A549 (cell line): ENCODE measurements around the gene THEM4. TPM values are rescaled to one million over a fixed set of nuclear protein-coding genes. Genes with fewer than 3 reads are reported as not detected.
A peak's percentile ranks its signal among the peaks of the same experiment; 100 is the strongest.

Experiments
- ATAC-seq, 2 experiments: fragments of 200-7000 bp in 1 of 2; fragments of >200 bp in 1 of 2; cut with Nextera tagmentation in 1 of 2; cut with Tn5 transposase in 1 of 2; 3 replicates each; pipeline versions ENCODE4 v1.8.0 to v1.9.1; 2018 to 2020; ENCODE audit warnings: mild to moderate bottlenecking in 1 of 2, moderate library complexity in 1 of 2
- CTCF ChIA-PET: fragments of 300-600 bp; sonication (Branson Sonifier 250); formaldehyde crosslinking; extraction: SDS; loops from one replicate; lab custom pipeline; 2021; ENCODE audit warnings: antibody characterized with exemption, inconsistent platforms; lab: Yijun Ruan, JAX
- POLR2A ChIA-PET: fragments of 350-600 bp; formaldehyde crosslinking; extraction: SDS; loops from one replicate; lab custom pipeline; 2021; ENCODE audit warnings: antibody characterized with exemption, inconsistent platforms; lab: Yijun Ruan, JAX
- DNase-seq, 2 experiments: peaks; one replicate each; pipeline versions ENCODE4 v3.0.0 to v3.0.0-alpha.2; 2011 to 2016; ENCODE audit warnings: low read depth in 1 of 2, low spot score in 1 of 2
- FAIRE-seq: peaks from 2 replicates; lab custom pipeline; 2011; peaks lifted over from hg19 to GRCh38; lab: Jason Lieb, UNC
- H3K27ac ChIP-seq, 2 experiments: fragments of >200 bp; sonication (Bioruptor Twin); formaldehyde crosslinking; 3 replicates each; pipeline ENCODE4 v1.5.1; 2016 to 2017
- H3K4me1 ChIP-seq: fragments of >200 bp; sonication (Bioruptor Twin); formaldehyde crosslinking; 3 replicates; pipeline ENCODE4 v1.6.1; 2016
- H3K4me2 ChIP-seq: fragments of >200 bp; sonication (Bioruptor Twin); formaldehyde crosslinking; 3 replicates; pipeline ENCODE4 v1.6.1; 2016
- H3K4me3 ChIP-seq: fragments of >200 bp; sonication (Bioruptor Twin); formaldehyde crosslinking; 3 replicates; pipeline ENCODE4 v1.5.1; 2016
- H3K9me3 ChIP-seq: fragments of >200 bp; sonication (Bioruptor Twin); formaldehyde crosslinking; 3 replicates; pipeline ENCODE4 v1.6.1; 2016
- BHLHE40 ChIP-seq: IDR thresholded peaks from 2 replicates; pipeline ENCODE4 v1.6.1; 2012; ENCODE audit warnings: low read depth, low read length, inconsistent platforms
- E2F6 ChIP-seq: IDR thresholded peaks from 2 replicates; pipeline ENCODE4 v1.6.1; 2012; ENCODE audit warnings: low read depth, borderline replicate concordance
- EHF ChIP-seq: fragments of 250-450 bp; sonication (Bioruptor Pico); IDR thresholded peaks from 2 replicates; pipeline ENCODE4 v1.5.0; 2020; ENCODE audit warnings: mild to moderate bottlenecking
- EP300 ChIP-seq, 2 experiments: fragments of >200 bp; sonication (Bioruptor Twin); formaldehyde crosslinking; IDR thresholded peaks; 2 replicates in 1 of 2; 3 replicates in 1 of 2; pipeline ENCODE4 v1.6.1; 2016 to 2017
- FOSL2 ChIP-seq, 2 experiments: fragments of 450-650 bp in 1 of 2; fragments of >200 bp in 1 of 2; sonication (Bioruptor Twin) in 1 of 2; formaldehyde crosslinking; IDR thresholded peaks; 2 replicates each; pipeline versions ENCODE4 v1.5.0 to v1.6.1; 2016 to 2020; ENCODE audit warnings: mild to moderate bottlenecking in 1 of 2, moderate library complexity in 1 of 2
- FOXS1 ChIP-seq: fragments of 250-450 bp; sonication (Bioruptor Pico); IDR thresholded peaks from 2 replicates; pipeline ENCODE4 v1.5.0; 2020; ENCODE audit warnings: mild to moderate bottlenecking, moderate library complexity
- HEYL ChIP-seq: fragments of 250-450 bp; sonication (Bioruptor Pico); IDR thresholded peaks from 2 replicates; pipeline ENCODE4 v1.8.0; 2021; ENCODE audit warnings: mild to moderate bottlenecking, moderate library complexity
- HOXB13 ChIP-seq: fragments of 250-450 bp; sonication (Bioruptor Pico); IDR thresholded peaks from 2 replicates; pipeline ENCODE4 v1.5.0; 2020; ENCODE audit warnings: low read depth, mild to moderate bottlenecking, moderate library complexity
- KDM1A ChIP-seq: fragments of 200-600 bp; sonication (generic); IDR thresholded peaks from 2 replicates; pipeline ENCODE4 v1.6.1; 2016; ENCODE audit warnings: low read depth, mild to moderate bottlenecking
- KDM5A ChIP-seq: fragments of 200-600 bp; sonication (generic); IDR thresholded peaks from 2 replicates; pipeline ENCODE4 v1.6.1; 2016; ENCODE audit warnings: antibody characterized with exemption, mild to moderate bottlenecking
- RAD21 ChIP-seq, 2 experiments: fragments of >200 bp in 1 of 2; sonication (Bioruptor Twin) in 1 of 2; formaldehyde crosslinking in 1 of 2; IDR thresholded peaks in 1 of 2; conservative IDR thresholded peaks in 1 of 2; 2 replicates in 1 of 2; 3 replicates in 1 of 2; pipeline ENCODE4 v1.6.1; 2012 to 2018; ENCODE audit warnings: inconsistent platforms in 1 of 2
- RFX5 ChIP-seq: fragments of 450-650 bp; IDR thresholded peaks from 2 replicates; pipeline ENCODE4 v1.7.1; 2014; ENCODE audit warnings: antibody characterized with exemption, mild to moderate bottlenecking, moderate library complexity
- RNF2 ChIP-seq: fragments of 200-600 bp; sonication (generic); IDR thresholded peaks from 2 replicates; pipeline ENCODE4 v1.6.1; 2016; ENCODE audit warnings: low read depth, mild to moderate bottlenecking, antibody characterized with exemption, moderate library complexity, borderline replicate concordance
- SMC3 ChIP-seq: fragments of >200 bp; sonication (Bioruptor Twin); formaldehyde crosslinking; IDR thresholded peaks from 3 replicates; pipeline ENCODE4 v1.6.1; 2018; ENCODE audit warnings: inconsistent platforms
- TFCP2L1 ChIP-seq: fragments of 250-450 bp; sonication (Bioruptor Pico); IDR thresholded peaks from 2 replicates; pipeline ENCODE4 v1.5.0; 2021; ENCODE audit warnings: mild to moderate bottlenecking
- ZSCAN20 ChIP-seq: fragments of 250-450 bp; sonication (Bioruptor Pico); IDR thresholded peaks from 2 replicates; pipeline ENCODE4 v1.8.0; 2022; ENCODE audit warnings: mild to moderate bottlenecking, moderate library complexity
- WGBS: methylation state at CpG from one replicate; pipeline ENCODE4 v1.1.6; 2017; ENCODE audit errors: missing lambda C conversion rate; 5-methylcytosine and 5-hydroxymethylcytosine counted together
- polyA plus RNA-seq, 4 experiments: library from polyadenylated mRNA; depleted of rRNA in 3 of 4; stranded (reverse); fragments of >200 nt; fragmentation: RNase III in 1 of 4; extraction: RNeasy Plus Mini Kit Qiagen cat#74134 plus additional on column Dnase treatment in 1 of 4; gene quantifications; 2 replicates in 3 of 4; 3 replicates in 1 of 4; pipeline ENCODE4 v1.2.3, GENCODE V29; 2011 to 2017
- TF ChIP-seq, protein P1 (sequence below): fragments of >200 bp; sonication (Bioruptor Twin); formaldehyde crosslinking; IDR thresholded peaks from 3 replicates; pipeline ENCODE4 v1.5.1; 2016
- TF ChIP-seq, protein P2 (sequence below): fragments of >200 bp; sonication (Bioruptor Twin); formaldehyde crosslinking; IDR thresholded peaks from 3 replicates; pipeline ENCODE4 v1.6.1; 2016

THEM4 gene
- polyA plus RNA-seq, 2 of the 4 experiments (the other 2 are of a cell fraction): 16.6 to 32.3 TPM

DNA sequence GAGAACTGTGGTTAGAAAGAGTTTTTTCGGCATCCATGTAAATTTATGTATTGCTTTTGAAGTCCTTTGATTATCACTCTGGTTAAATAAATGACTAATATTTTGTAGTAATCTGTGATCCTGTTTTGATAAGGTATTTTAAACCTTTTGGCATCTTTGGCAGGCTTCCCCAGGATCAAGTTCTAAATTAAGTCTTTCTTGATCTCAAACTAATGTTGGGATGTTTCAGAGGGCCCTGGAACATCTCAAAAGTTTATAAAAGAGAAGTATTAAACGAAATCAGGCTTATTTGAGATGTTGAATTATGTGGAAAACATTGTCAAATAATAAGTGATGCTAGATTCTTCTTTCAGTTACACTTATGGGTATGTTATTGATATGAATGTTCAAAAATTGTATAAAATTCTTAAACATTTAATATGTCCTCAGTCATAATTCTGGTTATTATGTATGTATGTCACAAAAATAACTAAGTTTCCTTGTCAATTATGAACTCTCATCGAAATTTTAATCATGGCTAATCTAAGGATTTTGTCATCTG, 47.7 kb upstream of the THEM4 start (continued):
- no peak for TF ChIP-seq ZSCAN20 (CRISPR knock-in tag)
- no peak for TF ChIP-seq BHLHE40
- no peak for TF ChIP-seq SMC3
- TF ChIP-seq HOXB13 (CRISPR knock-in tag): no peak
- TF ChIP-seq, protein P1, sequence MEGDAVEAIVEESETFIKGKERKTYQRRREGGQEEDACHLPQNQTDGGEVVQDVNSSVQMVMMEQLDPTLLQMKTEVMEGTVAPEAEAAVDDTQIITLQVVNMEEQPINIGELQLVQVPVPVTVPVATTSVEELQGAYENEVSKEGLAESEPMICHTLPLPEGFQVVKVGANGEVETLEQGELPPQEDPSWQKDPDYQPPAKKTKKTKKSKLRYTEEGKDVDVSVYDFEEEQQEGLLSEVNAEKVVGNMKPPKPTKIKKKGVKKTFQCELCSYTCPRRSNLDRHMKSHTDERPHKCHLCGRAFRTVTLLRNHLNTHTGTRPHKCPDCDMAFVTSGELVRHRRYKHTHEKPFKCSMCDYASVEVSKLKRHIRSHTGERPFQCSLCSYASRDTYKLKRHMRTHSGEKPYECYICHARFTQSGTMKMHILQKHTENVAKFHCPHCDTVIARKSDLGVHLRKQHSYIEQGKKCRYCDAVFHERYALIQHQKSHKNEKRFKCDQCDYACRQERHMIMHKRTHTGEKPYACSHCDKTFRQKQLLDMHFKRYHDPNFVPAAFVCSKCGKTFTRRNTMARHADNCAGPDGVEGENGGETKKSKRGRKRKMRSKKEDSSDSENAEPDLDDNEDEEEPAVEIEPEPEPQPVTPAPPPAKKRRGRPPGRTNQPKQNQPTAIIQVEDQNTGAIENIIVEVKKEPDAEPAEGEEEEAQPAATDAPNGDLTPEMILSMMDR: no peak
- no peak for TF ChIP-seq FOSL2 (IDR thresholded peaks at IDR 0.05)
- no peak for TF ChIP-seq FOSL2 (CRISPR knock-in tag; IDR thresholded peaks at IDR 0.05)

GRCh38 chr1:151953409-151954094, 44.2 kb upstream of the THEM4 start:
- H3K27ac ChIP-seq: peak overlapping the region; percentile 38 to 45; a peak in 4 of 6 replicates
- ATAC-seq: peak in 1 of 2 experiments; percentile 73; a peak in 3 of 6 replicates
- H3K4me2 ChIP-seq: peak overlapping the region; percentile 47
- H3K4me3 ChIP-seq: no peak overlapping the region
- no peak for DNase-seq
- no peak for TF ChIP-seq FOXS1 (CRISPR knock-in tag)
- TF ChIP-seq FOSL2 (IDR thresholded peaks at IDR 0.05): no peak
- TF ChIP-seq FOSL2 (CRISPR knock-in tag; IDR thresholded peaks at IDR 0.05): no peak
- TF ChIP-seq EHF: no peak
- TF ChIP-seq RNF2: no peak
- no peak for TF ChIP-seq KDM5A
- TF ChIP-seq RFX5: no peak
- TF ChIP-seq EP300 (IDR thresholded peaks at IDR 0.05): no peak
- TF ChIP-seq RAD21 (conservative IDR thresholded peaks at IDR 0.05 in 1 of 2, IDR thresholded peaks at IDR 0.05 in 1 of 2): no peak
- ChIA-PET CTCF (interaction anchor here (0.8 to 2.9 kb wide), 7 partner anchors 11 to 60 kb away, joined by 3 to 15 read pairs (median 7); no protein-coding TSS in a partner anchor), POLR2A (no interaction called here)
- no peak for FAIRE-seq
- peaks cover 18% of the 10 kb centered on the region for H3K4me1 ChIP-seq
- no peaks in the 10 kb centered on the region for H3K9me3 ChIP-seq
- 64% methylated on average over 7 of the region's 7 CpGs for WGBS

DNA sequence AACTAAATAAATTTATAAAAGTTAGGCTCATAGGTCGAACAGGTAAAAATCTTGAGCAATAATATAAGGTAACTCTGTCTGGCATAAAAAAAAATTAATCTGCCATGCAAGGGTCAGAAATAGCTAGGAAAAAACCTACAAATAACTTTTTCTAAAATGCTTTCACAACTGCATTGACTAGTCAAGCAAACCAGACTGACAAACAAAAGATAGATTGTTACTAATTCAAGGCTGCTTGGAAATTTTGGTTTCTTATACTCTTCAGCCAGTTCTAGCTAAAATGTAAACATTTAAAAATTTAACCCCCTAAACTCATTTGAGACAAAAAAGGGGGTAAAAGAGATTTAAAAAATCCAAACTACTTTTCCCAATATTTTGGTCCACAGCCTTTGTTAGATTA, 43.5 kb upstream of the THEM4 start:
- no peaks in the 10 kb centered on the region for H3K9me3 ChIP-seq
- H3K4me2 ChIP-seq: peak overlapping the region; percentile 47; the same call in 2 of the 3 replicates
- ATAC-seq (no peak), FAIRE-seq (no peak), DNase-seq (no peak)
- ChIA-PET CTCF (interaction anchor here (0.6 to 4.8 kb wide), 7 partner anchors 11 to 63 kb away, joined by 3 to 35 read pairs (median 5); no protein-coding TSS in a partner anchor), POLR2A (interaction anchor here (0.8 kb wide), 1 partner anchor 41 kb away, joined by 3 read pairs; the partner anchor contains the start of gene S100A10)
- H3K4me1 ChIP-seq: peaks cover 18% of the 10 kb centered on the region
- no peak overlapping the region for H3K4me3 ChIP-seq
- no peak overlapping the region; a peak in 1 of 6 replicates for H3K27ac ChIP-seq
- 28% methylated on average over 1 of the region's 1 CpG for WGBS
- TF ChIP-seq KDM1A (no peak), HEYL (no peak), E2F6 (no peak), TFCP2L1 (CRISPR knock-in tag) (no peak)
- TF ChIP-seq, protein P2, sequence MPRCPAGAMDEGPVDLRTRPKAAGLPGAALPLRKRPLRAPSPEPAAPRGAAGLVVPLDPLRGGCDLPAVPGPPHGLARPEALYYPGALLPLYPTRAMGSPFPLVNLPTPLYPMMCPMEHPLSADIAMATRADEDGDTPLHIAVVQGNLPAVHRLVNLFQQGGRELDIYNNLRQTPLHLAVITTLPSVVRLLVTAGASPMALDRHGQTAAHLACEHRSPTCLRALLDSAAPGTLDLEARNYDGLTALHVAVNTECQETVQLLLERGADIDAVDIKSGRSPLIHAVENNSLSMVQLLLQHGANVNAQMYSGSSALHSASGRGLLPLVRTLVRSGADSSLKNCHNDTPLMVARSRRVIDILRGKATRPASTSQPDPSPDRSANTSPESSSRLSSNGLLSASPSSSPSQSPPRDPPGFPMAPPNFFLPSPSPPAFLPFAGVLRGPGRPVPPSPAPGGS: no peak
